Vagina (tissue), 2 donors: ENCODE data around the gene RGPD8. TPM values are rescaled to one million over a fixed set of nuclear protein-coding genes. Genes with fewer than 3 reads are reported as not detected.
"Not testable (repeated sequence)": the region's sequence is repeated elsewhere in the genome, so short reads cannot be mapped to it uniquely, and the experiment has no call there.

Source experiments
- DNase-seq, 2 donors: peaks; one replicate each; pipeline ENCODE4 v3.0.0-alpha.2; 2017; ENCODE audit errors: extremely low spot score in 2 of 2
- H3K27ac ChIP-seq: fragments of 200-600 bp; sonication (generic); one replicate; pipeline ENCODE4 v1.5.1; 2019
- H3K27me3 ChIP-seq: fragments of 200-600 bp; sonication (generic); one replicate; pipeline ENCODE4 v1.5.1; 2019
- H3K36me3 ChIP-seq, 2 donors: fragments of 200-600 bp; sonication (generic); one replicate each; pipeline ENCODE4 v1.5.1; 2017 to 2019
- H3K4me1 ChIP-seq: fragments of 200-600 bp; sonication (generic); one replicate; pipeline ENCODE4 v1.5.1; 2019
- H3K4me3 ChIP-seq, 2 donors: fragments of 200-600 bp; sonication (generic); 1 replicate in 1 of 2; 2 replicates in 1 of 2; pipeline ENCODE4 v1.5.1; 2016 to 2019
- H3K9me3 ChIP-seq: fragments of 200-600 bp; sonication (generic); one replicate; pipeline ENCODE4 v1.5.1; 2019
- CTCF ChIP-seq, 3 experiments: fragments of 450-650 bp in 2 of 3; fragments of 200-600 bp in 1 of 3; sonication (generic) in 1 of 3; IDR thresholded peaks; one replicate each; pipeline ENCODE4 v1.5.1; 2017 to 2019; ENCODE audit warnings: antibody characterized with exemption in 3 of 3, mild to moderate bottlenecking in 2 of 3, moderate library complexity in 2 of 3
- POLR2A ChIP-seq, 2 donors: fragments of 450-650 bp; IDR thresholded peaks; one replicate each; pipeline ENCODE4 v1.6.1; 2017; ENCODE audit warnings: antibody characterized with exemption in 2 of 2, mild to moderate bottlenecking in 2 of 2, moderate library complexity in 2 of 2
- POLR2AphosphoS5 ChIP-seq, 2 donors: sonication (generic); formaldehyde crosslinking; IDR thresholded peaks; one replicate each; pipeline ENCODE4 v1.9.0; 2017; ENCODE audit warnings: antibody characterized with exemption in 2 of 2, mild to moderate bottlenecking in 2 of 2, low read depth in 1 of 2; ENCODE audit not compliant: insufficient read depth in 1 of 2
- intact Hi-C: fragments of 100-400 bp; cut with DNase I; formaldehyde crosslinking; loops from one replicate; pipeline ENCODE4 v1.15.1; 2023
- total RNA-seq: library from RNA; depleted of rRNA; stranded (reverse); fragments of >200 nt; gene quantifications from one replicate; pipeline ENCODE4 v1.2.3, GENCODE V29; 2016

The RGPD8 gene
- total RNA-seq, result 26.3 TPM

DNA sequence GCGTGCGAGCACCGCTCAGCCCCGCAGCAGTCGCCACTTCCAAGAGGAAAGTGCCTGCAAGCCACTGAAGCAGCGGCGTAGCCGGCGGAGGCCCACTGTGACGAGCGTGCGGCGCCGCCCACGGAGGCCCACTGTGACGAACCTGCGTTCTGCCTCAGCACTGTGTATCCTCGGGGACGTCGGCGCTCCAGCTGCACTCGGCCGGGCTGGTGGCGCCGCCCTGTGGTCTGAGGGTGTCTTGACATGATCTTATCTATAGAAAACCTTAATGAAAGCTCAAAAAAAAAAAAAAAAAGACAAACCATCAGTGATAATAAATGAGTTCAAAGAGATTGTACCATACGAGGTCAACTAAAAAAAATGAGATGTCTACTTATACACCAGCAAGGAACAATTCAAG is at the start of gene RGPD8:
Gene RGPD8 (minus strand): TSS at position 166 of the 400 bp plus-strand sequence. CDS start 192 bp downstream, outside the sequence.
- not testable (repeated sequence) for H3K36me3 ChIP-seq, H3K27me3 ChIP-seq, H3K4me1 ChIP-seq, H3K9me3 ChIP-seq
- peak within 1 kb of the TSS; percentile 56 to 63 for H3K4me3 ChIP-seq
- intact Hi-C loops, result loop anchor here (10.0 kb wide), 1 partner anchor 179 kb away; the partner anchor contains the start of gene ZC3H8
- DNase-seq, result peak; percentile 43 to 85
- H3K27ac ChIP-seq, result peak within 1 kb of the TSS; percentile 82
- peak in 2 of 3 experiments; percentile 41 to 42 for TF ChIP-seq CTCF (IDR thresholded peaks at IDR 0.05)
- peak in 1 of 2 donors; percentile 63 for TF ChIP-seq POLR2AphosphoS5 (IDR thresholded peaks at IDR 0.05; ENCODE audit: insufficient read depth in 1 of 2, low read depth in 1 of 2)

DNA sequence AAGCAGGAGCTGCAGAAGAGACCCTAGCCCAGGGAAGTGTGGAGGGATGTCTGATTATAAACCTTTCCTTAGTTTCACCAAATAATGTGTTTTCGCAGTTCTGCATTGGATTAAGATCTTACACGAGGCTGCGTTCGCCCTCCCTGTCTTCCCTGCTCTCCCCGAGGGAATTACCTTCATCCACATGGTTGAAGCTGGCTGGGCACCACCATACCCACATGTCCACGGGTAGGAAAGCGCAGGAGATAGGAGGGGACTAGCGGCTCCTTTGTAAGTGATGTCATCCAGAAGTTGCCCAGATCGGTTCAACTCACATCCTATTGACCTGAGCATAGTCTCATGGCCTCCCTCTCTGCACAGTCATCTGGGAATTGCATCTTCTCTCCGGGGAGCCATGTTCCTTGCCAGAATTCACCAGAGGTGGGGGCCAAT is 49.6 kb upstream of the RGPD8 start:
- no peaks in the 10 kb centered on the region for H3K27me3 ChIP-seq
- peak overlapping the region; percentile 73 to 75 for H3K4me3 ChIP-seq
- DNase-seq, result no peak
- intact Hi-C loops, result loop anchor here (10.0 kb wide), 1 partner anchor 102 kb away; the partner anchor contains the start of gene CHCHD5
- H3K4me1 ChIP-seq, result peaks cover 18% of the 10 kb centered on the region
- H3K36me3 ChIP-seq, result no peaks in the 10 kb centered on the region
- H3K27ac ChIP-seq, result peak overlapping the region; percentile 79
- no peaks in the 10 kb centered on the region for H3K9me3 ChIP-seq
- TF ChIP-seq POLR2A (IDR thresholded peaks at IDR 0.05) (no peak), POLR2AphosphoS5 (IDR thresholded peaks at IDR 0.05; ENCODE audit: insufficient read depth in 1 of 2, low read depth in 1 of 2) (no peak)

GRCh38 chr2:112482309-112483041 is 49.0 kb upstream of the RGPD8 start:
- Histone ChIP-seq H3K4me3 (peak overlapping the region; percentile 73 to 75), H3K4me1 (peaks cover 18% of the 10 kb centered on the region), H3K27ac (peak overlapping the region; percentile 79), H3K9me3 (no peaks in the 10 kb centered on the region), H3K27me3 (no peaks in the 10 kb centered on the region), H3K36me3 (no peaks in the 10 kb centered on the region)
- no peak for TF ChIP-seq CTCF (IDR thresholded peaks at IDR 0.05)
- TF ChIP-seq POLR2AphosphoS5 (IDR thresholded peaks at IDR 0.05; ENCODE audit: insufficient read depth in 1 of 2, low read depth in 1 of 2), result peak in 1 of 2 donors; percentile 12
- intact Hi-C loops, result loop anchor here (10.0 kb wide), 1 partner anchor 102 kb away; the partner anchor contains the start of gene CHCHD5
- DNase-seq, result no peak

DNA sequence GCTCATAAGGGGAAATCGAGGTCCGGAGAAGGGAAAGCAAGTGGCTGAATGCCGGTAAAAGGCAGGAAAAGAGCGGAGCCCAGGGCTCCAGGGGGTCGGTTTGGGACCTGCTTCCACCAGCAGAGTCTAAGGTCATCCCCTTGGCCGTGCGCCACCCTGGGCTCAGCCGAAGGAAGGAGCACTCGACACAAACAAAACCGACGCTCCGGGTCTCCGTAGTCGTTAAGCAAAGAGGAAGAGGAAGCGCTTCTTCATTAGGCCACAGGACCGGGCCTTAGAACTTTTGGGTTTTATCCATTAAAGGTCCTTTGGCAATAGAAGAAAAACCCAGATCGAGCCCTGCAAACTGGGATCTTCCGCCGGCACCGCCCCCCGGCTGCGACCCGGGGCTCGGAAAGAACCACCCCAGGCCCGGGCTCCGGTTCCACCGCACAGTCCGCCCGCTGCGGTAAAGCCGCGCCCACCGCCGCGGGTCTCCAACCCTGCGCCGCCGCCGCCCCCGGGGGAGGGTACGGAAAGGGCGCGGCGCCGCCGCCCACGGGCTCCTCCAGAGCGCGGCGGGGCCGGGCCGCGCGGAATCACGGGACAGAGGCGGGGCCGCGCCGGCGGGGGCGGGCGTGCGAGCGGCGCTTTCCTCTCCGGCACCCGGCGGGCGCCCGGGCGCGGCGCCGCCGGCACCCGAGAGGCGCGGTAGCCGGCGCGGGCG is 48.2 kb upstream of the RGPD8 start, which contains the start of gene TTL:
Gene TTL (plus strand): TSS at position 629 of the 706 bp plus-strand sequence. CDS start 189 bp downstream, outside the sequence.
- Histone ChIP-seq H3K4me1 (peaks cover 18% of the 10 kb centered on the region), H3K27me3 (no peaks in the 10 kb centered on the region), H3K4me3 (peak within 1 kb of the TSS; percentile 73 to 75), H3K9me3 (no peaks in the 10 kb centered on the region), H3K27ac (peak within 1 kb of the TSS; percentile 79), H3K36me3 (no peaks in the 10 kb centered on the region)
- no peak for DNase-seq
- TF ChIP-seq POLR2A (IDR thresholded peaks at IDR 0.05) (peak in 1 of 2 donors; percentile 16), CTCF (IDR thresholded peaks at IDR 0.05) (no peak)
- intact Hi-C loops, result loop anchor here (10.0 kb wide), 1 partner anchor 103 kb away; the partner anchor contains the start of gene CHCHD5

GRCh38 chr2:112481050-112481527 is 47.6 kb upstream of the RGPD8 start:
- Histone ChIP-seq H3K4me1 (peaks cover 18% of the 10 kb centered on the region), H3K27ac (peak overlapping the region; percentile 79), H3K27me3 (no peaks in the 10 kb centered on the region), H3K4me3 (peak overlapping the region; percentile 73 to 75), H3K36me3 (no peaks in the 10 kb centered on the region), H3K9me3 (no peaks in the 10 kb centered on the region)
- DNase-seq, result no peak
- intact Hi-C loops, result loop anchor here (10.0 kb wide), 1 partner anchor 104 kb away; the partner anchor contains the start of gene CHCHD5
- TF ChIP-seq POLR2AphosphoS5 (IDR thresholded peaks at IDR 0.05; ENCODE audit: insufficient read depth in 1 of 2, low read depth in 1 of 2) (peak; percentile 16 to 41), CTCF (IDR thresholded peaks at IDR 0.05) (peak; percentile 60 to 68 (median 62)), POLR2A (IDR thresholded peaks at IDR 0.05) (no peak)
